Astrocyte of the spinal cord (primary cell): ENCODE results near the gene TREML2.

Experiments
- DNase-seq: peaks from one replicate; pipeline ENCODE4 v3.0.0; 2011; ENCODE audit warnings: low read depth, low spot score
- H3K4me3 ChIP-seq: 2 replicates; pipeline ENCODE4 v1.5.1; 2011; ENCODE audit warnings: low read depth, mild to moderate bottlenecking, low read length, moderate library complexity
- in situ Hi-C: cut with HindIII; loops from 2 replicates; pipeline ENCODE4 v1.10.0; 2017; ENCODE audit warnings: low sequenced_read_pairs
- TF ChIP-seq, protein P1 (sequence below): IDR thresholded peaks from 2 replicates; pipeline ENCODE4 v1.5.1; 2012; ENCODE audit warnings: low read depth, mild to moderate bottlenecking, low read length, inconsistent platforms

TREML2 gene

DNA sequence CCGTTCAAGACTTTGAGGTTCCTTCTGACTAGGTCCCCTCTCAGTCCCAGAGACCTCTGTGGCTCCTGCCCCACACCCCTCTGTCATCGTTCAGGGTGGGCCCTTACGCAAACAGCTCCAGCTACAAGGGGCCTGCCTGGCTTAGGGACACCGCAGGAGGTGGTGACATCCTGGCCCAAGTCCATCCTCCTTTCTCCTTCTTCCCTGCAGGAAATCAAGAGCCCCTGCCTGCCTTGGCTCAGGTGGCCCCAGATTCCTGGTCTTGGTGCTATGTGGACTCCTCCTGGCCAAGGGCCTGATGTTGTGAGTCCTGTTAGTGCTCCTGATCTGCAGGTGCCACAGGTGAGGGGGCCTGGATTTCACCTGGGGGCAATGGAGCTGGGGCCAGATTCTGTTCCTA, 35.3 kb upstream of the TREML2 start:
- TF ChIP-seq, protein P1, sequence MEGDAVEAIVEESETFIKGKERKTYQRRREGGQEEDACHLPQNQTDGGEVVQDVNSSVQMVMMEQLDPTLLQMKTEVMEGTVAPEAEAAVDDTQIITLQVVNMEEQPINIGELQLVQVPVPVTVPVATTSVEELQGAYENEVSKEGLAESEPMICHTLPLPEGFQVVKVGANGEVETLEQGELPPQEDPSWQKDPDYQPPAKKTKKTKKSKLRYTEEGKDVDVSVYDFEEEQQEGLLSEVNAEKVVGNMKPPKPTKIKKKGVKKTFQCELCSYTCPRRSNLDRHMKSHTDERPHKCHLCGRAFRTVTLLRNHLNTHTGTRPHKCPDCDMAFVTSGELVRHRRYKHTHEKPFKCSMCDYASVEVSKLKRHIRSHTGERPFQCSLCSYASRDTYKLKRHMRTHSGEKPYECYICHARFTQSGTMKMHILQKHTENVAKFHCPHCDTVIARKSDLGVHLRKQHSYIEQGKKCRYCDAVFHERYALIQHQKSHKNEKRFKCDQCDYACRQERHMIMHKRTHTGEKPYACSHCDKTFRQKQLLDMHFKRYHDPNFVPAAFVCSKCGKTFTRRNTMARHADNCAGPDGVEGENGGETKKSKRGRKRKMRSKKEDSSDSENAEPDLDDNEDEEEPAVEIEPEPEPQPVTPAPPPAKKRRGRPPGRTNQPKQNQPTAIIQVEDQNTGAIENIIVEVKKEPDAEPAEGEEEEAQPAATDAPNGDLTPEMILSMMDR, result no peak
- no peak overlapping the region for H3K4me3 ChIP-seq
- in situ Hi-C loops, result no loop called here
- DNase-seq, result no peak

DNA sequence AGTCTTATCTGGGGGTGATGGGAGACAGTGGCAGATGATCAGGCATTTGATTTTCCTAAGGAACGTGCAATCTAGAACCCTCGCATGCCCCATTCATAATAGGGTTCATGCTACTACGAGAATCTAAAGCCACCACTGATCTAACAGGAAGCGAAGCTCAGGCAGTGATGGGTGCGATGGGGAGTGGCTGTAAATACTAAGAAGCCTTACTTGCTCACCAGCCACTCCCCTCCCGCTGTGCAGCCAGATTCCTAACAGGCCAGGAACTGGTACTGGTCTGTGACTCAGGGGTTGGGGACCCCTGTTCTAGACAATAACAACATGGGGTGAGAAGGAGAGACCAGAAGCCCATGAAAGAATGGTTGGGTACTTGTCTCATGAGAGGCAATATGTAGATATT, 31.7 kb upstream of the TREML2 start:
- in situ Hi-C loops, result no loop called here
- H3K4me3 ChIP-seq, result no peak overlapping the region
- TF ChIP-seq, protein P1, result no peak
- DNase-seq, result no peak

DNA sequence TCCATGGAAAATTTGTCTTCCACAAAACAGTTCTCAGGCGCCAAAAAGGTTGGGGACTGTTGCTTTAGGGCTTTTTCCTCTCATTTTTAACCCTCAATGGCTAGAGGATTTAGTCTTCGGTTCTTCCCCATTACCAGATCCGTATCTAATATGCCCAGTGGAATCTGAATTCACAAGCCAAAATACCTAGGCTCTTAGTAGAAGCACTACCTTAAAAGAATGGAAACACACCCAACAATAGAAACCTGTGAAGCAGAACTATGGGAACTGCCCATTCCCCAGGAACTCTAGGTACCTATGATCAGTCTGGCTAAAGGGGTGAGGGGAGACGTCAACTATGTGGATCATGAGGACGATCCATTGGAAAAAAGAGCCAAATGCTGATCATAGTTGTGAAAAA, 30.3 kb upstream of the TREML2 start:
- in situ Hi-C loops, result no loop called here
- no peak overlapping the region for H3K4me3 ChIP-seq
- no peak for DNase-seq
- TF ChIP-seq, protein P1, result no peak

DNA sequence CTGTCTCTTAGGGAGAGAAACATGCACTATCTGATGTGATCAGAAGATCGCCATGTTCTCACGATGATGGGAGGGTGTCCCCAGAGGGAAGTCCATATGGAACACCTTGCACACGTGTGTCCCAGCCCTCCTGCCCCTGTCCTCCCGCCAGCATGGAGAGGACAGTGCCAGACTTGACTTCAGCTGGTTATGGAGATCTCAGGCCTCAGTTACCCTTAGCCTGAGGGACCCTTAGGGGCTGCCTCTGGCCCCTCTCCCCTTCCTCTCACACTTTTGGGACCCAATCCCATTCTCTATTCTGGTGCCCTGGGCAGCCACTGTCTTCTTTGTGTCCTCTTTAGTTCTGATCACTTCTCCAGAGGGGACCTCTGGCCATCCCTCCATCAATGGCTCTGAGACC, 28.8 kb upstream of the TREML2 start:
- TF ChIP-seq, protein P1, result no peak

DNA sequence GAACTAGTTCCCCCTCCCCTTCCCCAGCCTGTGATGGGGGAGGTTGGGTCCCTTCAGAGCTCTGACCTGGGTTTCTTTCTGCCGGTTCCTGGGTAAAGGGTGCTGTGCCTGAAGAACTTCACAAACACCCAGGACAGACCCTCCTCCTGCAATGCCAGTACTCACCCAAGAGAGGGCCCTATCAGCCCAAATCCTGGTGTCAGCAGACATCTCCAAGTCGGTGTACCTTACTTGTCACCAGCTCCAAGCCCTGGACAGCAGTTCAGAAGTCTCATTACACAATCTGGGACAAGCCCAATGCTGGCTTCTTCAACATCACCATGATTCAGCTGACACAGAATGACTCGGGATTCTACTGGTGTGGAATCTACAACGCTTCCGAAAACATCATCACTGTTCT, 27.7 kb upstream of the TREML2 start:
- no peak for DNase-seq
- no peak overlapping the region for H3K4me3 ChIP-seq

More for the DNA sequence above, 28.8 kb upstream of the TREML2 start:
- H3K4me3 ChIP-seq, result no peak overlapping the region
- in situ Hi-C loops, result no loop called here
- DNase-seq, result no peak

DNA sequence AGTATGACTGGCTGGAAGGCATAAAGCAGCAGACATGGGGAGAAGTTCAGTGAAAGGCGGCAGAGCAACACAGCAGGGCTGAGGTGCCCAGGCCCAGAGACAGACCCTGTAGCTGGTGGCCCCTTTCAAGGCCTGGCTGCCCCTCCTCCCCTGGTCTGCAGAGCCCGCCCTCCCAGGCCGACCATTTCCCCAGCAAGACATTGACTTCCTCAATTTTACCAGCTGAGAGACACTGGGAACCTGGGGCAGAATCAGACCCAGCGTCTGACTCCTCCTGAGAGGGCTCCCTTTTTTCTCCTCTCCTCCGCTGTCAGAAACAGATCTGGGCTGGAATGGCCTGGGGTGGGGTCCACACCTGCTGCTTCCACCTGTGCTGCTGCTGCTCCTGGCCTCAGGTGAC, 27.1 kb upstream of the TREML2 start, which contains the start of gene TREML4:
Gene TREML4, plus strand, starts transcription at position 254 of the 400 bp plus-strand sequence. Its CDS starts 79 bp downstream, at position 333.
- TF ChIP-seq, protein P1, result no peak
- no peak for DNase-seq
- no peak within 1 kb of the TSS for H3K4me3 ChIP-seq
- in situ Hi-C loops, result no loop called here

More for the DNA sequence above, 27.7 kb upstream of the TREML2 start:
- in situ Hi-C loops, result no loop called here
- TF ChIP-seq, protein P1, result no peak

DNA sequence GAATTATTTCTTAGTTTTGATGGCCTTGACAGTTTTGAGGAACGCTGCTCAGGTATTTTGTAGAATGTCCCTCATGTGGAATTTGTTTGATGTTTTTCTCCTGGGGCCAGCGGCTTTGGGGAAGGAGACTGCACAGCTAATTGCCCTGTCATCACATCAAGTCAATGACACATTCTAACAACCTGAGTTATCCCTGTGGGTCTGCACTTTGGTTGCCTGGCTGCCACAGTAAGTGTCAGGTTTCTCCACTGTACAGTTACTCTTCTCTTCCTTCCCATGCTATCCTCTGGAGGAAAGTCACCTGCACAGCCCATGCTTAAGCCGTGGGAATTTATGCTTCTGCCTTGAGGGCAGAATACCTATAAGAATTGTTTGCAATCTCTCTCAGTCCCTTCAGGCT, 25.8 kb upstream of the TREML2 start:
- H3K4me3 ChIP-seq, result no peak overlapping the region
- TF ChIP-seq, protein P1, result no peak
- in situ Hi-C loops, result no loop called here
- no peak for DNase-seq
